Ishikawa (cell line): ENCODE results near the gene SYNPO.

Source experiments
- CREB1 ChIP-seq: IDR thresholded peaks from 2 replicates; pipeline ENCODE4 v1.6.1; 2012; ENCODE audit warnings: low read depth
- EGR1 ChIP-seq: IDR thresholded peaks from 2 replicates; pipeline ENCODE4 v1.6.1; 2012
- EP300 ChIP-seq: IDR thresholded peaks from 2 replicates; pipeline ENCODE4 v1.6.1; 2012; ENCODE audit warnings: borderline replicate concordance
- RAD21 ChIP-seq: IDR thresholded peaks from 2 replicates; pipeline ENCODE4 v1.6.1; 2012; ENCODE audit warnings: low read depth
- ZBTB7A ChIP-seq: IDR thresholded peaks from 2 replicates; pipeline ENCODE4 v1.6.1; 2012; ENCODE audit warnings: low read depth
- TF ChIP-seq, protein P1 (sequence below): IDR thresholded peaks from 2 replicates; pipeline ENCODE4 v1.6.1; 2012

DNA sequence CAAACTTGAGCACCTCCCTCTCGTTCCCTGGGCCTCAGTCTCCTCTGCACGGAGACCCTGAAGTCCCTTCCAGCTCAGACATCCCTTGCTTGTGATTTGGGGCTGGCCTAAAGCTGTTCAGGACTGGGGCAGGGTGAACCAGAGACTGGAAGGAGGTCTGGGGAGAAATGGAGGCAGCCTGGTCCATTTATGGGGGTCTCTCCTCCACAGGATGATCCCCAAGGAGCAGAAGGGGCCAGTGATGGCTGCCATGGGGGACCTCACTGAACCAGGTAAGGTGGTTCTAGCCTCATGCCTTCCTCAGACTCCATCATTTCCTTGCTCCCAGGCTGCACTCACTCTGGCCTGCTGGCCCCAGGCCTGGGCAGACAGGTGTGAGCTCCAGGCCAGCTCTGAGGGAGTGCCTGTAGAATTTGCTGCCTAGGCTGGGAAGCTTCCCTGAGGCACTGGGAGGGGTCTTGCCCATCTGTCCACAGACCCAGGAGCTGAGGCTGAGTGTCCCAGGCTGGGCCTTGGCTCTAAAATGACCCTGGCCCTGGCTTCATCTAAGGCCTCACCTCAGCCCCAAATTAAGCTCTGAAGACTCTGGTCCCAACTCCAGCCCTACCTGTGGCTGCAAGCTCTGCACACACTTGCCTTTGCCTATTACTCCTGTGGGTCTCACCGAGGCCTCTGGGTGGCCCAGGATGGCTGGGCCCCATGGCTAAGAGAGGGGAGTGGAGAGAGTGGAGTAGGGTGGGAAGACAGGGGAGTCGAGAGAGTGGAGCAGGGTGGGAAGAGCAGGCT, 22.5 kb downstream of the SYNPO start:
- TF ChIP-seq RAD21 (no peak), EP300 (no peak), CREB1 (no peak), EGR1 (no peak), ZBTB7A (no peak)
- TF ChIP-seq, protein P1, sequence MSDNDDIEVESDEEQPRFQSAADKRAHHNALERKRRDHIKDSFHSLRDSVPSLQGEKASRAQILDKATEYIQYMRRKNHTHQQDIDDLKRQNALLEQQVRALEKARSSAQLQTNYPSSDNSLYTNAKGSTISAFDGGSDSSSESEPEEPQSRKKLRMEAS: no peak
